Measurements from ENCODE around the gene QRFP.

QRFP gene

GRCh38 chr9:130890870-130891687 lies 5.5 kb downstream of the QRFP start:
- no peak for DNase-seq (ENCODE audit: low spot score)

GRCh38 chr9:130890124-130890523 lies 6.5 kb downstream of the QRFP start:
- no peak for DNase-seq (ENCODE audit: low spot score)

GRCh38 chr9:130888146-130888885 lies 8.3 kb downstream of the QRFP start:
- no peak for DNase-seq (ENCODE audit: low spot score)

GRCh38 chr9:130887494-130888144 lies 9.0 kb downstream of the QRFP start:
- DNase-seq (ENCODE audit: low spot score) = no peak

GRCh38 chr9:130886981-130887380 lies 9.6 kb downstream of the QRFP start:
- DNase-seq (ENCODE audit: low spot score) = no peak

- DNase-seq (ENCODE audit: low spot score) = no peak
Measured at GRCh38 chr9:130885484-130886375, 10.9 kb downstream of the QRFP start.

- DNase-seq (ENCODE audit: low spot score) = no peak
Measured at GRCh38 chr9:130884542-130885483, 11.8 kb downstream of the QRFP start.

GRCh38 chr9:130884111-130884531 lies 12.5 kb downstream of the QRFP start:
- DNase-seq (ENCODE audit: low spot score) = no peak

- no peak for DNase-seq (ENCODE audit: low spot score)
Measured at GRCh38 chr9:130883479-130883878, 13.1 kb downstream of the QRFP start.

GRCh38 chr9:130882696-130883225 lies 13.9 kb downstream of the QRFP start:
- no peak for DNase-seq (ENCODE audit: low spot score)

- no peak for DNase-seq (ENCODE audit: low spot score)
Measured at GRCh38 chr9:130881516-130881915, 15.1 kb downstream of the QRFP start.

GRCh38 chr9:130880599-130881220 lies 15.9 kb downstream of the QRFP start:
- DNase-seq (ENCODE audit: low spot score) = no peak

- no peak for DNase-seq (ENCODE audit: low spot score)
Measured at GRCh38 chr9:130879863-130880411, 16.7 kb downstream of the QRFP start.

- DNase-seq (ENCODE audit: low spot score) = no peak
Measured at GRCh38 chr9:130878295-130878694, 18.3 kb downstream of the QRFP start.

GRCh38 chr9:130877300-130877699 lies 19.3 kb downstream of the QRFP start:
- DNase-seq (ENCODE audit: low spot score) = no peak

GRCh38 chr9:130874783-130875182 lies 21.8 kb downstream of the QRFP start:
- DNase-seq (ENCODE audit: low spot score) = no peak

- no peak for DNase-seq (ENCODE audit: low spot score)
Measured at GRCh38 chr9:130873966-130874365, 22.6 kb downstream of the QRFP start.

GRCh38 chr9:130872912-130873503 lies 23.6 kb downstream of the QRFP start:
- DNase-seq (ENCODE audit: low spot score) = no peak

- DNase-seq (ENCODE audit: low spot score) = no peak
Measured at GRCh38 chr9:130872508-130872907, 24.1 kb downstream of the QRFP start.
